Measurements from ENCODE around the gene C8G.

DNA sequence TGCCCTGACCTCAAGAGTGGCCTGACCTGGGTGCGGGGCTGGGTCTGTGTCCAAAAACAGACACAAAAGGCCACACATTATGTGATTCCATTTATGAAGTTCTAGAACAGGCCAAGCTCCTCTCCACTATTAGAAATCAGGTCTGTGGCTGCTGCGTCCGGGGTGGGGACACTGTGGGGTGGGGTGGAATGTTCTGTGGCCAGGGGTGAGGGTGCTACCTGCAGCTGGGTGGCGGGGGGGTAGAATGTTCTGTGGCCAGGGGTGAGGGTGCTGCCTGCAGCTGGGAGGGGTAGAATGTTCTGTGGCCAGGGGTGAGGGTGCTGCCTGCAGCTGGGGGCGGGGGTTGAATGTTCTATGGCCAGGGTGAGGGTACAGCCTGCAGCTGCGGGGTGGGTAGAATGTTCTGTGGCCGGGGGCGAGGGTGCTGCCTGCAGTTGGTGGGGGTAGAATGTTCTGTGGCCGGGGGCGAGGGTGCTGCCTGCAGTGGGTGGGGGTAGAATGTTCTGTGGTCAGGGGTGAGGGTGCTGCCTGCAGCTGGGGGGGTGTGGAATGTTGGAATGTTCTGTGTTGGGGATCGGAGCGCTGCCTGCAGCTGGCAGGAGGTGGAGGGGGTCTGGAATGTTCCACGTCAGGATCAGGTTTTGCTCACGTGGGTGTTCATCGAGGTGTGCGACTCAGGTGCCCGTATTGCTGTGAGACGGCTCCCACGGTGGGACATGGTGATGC, 15.3 kb downstream of the C8G start:
- TF ChIP-seq NFE2L2 (IDR thresholded peaks at IDR 0.05; ENCODE audit: low read depth, low read length), result no peak
- TF ChIP-seq POLR2A (IDR thresholded peaks at IDR 0.05; ENCODE audit: low read depth, low read length), result no peak

Data from IMR-90 (cell line).